Tibial nerve (tissue), 4 donors: ENCODE data around the gene MEF2C.

ENCODE experiments used
- EP300 ChIP-seq, 2 donors: sonication (generic); formaldehyde crosslinking; IDR thresholded peaks; one replicate each; pipeline ENCODE4 v1.6.1; 2017; ENCODE audit warnings: antibody characterized with exemption in 2 of 2, mild to moderate bottlenecking in 1 of 2
- POLR2A ChIP-seq, 2 donors: fragments of 450-650 bp; IDR thresholded peaks; one replicate each; pipeline ENCODE4 v1.6.1; 2017; ENCODE audit warnings: antibody characterized with exemption in 2 of 2, mild to moderate bottlenecking in 2 of 2, moderate library complexity in 2 of 2
- TF ChIP-seq, protein P1 (sequence below), 5 experiments: fragments of 200-600 bp in 3 of 5; fragments of 450-650 bp in 2 of 5; sonication (generic) in 3 of 5; IDR thresholded peaks; one replicate each; pipeline ENCODE4 v1.5.1; 2016 to 2019; ENCODE audit warnings: antibody characterized with exemption in 5 of 5, mild to moderate bottlenecking in 3 of 5, moderate library complexity in 2 of 5

DNA sequence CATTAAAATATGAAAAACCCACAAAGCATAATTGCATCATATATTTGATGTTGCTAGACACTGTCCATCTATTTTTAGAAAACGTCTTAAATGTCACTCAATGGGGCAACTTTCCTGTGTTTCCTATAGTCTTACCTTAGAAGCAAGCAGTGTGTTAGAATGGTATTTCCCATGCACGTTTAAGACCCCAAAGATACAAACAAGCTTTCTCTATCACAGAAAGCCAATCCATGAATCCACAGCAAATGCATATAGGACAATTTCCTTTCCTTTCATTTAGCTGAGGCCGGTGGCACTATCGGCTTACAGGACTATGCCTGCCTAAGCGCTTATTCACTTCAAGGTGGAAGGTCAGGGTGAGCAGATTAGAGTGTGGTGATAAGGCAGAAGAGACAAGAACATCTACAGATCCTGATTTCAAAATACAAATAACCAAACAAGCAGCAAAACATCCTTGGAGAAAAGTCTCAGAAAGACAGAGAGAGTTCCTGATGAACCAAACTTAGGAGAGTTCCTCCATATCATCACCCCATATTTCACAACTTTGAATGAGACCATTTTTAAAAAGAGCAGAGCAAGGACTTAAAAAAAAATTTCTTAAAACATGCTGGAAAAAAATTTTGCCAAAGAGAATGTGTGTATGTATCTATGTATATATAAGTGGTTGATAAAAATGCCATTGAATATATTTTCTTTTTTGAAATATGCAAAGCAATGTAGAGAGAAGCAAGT lies 57.2 kb downstream of the MEF2C start:
- TF ChIP-seq, protein P1, sequence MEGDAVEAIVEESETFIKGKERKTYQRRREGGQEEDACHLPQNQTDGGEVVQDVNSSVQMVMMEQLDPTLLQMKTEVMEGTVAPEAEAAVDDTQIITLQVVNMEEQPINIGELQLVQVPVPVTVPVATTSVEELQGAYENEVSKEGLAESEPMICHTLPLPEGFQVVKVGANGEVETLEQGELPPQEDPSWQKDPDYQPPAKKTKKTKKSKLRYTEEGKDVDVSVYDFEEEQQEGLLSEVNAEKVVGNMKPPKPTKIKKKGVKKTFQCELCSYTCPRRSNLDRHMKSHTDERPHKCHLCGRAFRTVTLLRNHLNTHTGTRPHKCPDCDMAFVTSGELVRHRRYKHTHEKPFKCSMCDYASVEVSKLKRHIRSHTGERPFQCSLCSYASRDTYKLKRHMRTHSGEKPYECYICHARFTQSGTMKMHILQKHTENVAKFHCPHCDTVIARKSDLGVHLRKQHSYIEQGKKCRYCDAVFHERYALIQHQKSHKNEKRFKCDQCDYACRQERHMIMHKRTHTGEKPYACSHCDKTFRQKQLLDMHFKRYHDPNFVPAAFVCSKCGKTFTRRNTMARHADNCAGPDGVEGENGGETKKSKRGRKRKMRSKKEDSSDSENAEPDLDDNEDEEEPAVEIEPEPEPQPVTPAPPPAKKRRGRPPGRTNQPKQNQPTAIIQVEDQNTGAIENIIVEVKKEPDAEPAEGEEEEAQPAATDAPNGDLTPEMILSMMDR (IDR thresholded peaks at IDR 0.05) = no peak
- TF ChIP-seq EP300 (IDR thresholded peaks at IDR 0.05) (no peak), POLR2A (IDR thresholded peaks at IDR 0.05) (no peak)
